GM12873 (cell line): ENCODE data around the gene DSCAM.

ENCODE experiments used
- CTCF ChIP-seq: IDR thresholded peaks from 2 replicates; pipeline ENCODE4 v1.5.1; 2012; ENCODE audit warnings: low read depth, mild to moderate bottlenecking, moderate library complexity, low read length, control low read depth; ENCODE audit not compliant: insufficient read depth; ENCODE audit errors: missing control alignments

Gene DSCAM

GRCh38 chr21:40029888-40030287, 817.1 kb downstream of the DSCAM start:
- TF ChIP-seq CTCF, result no peak

- no peak for TF ChIP-seq CTCF
These were observed 825.2 kb downstream of the DSCAM start for GRCh38 chr21:40021558-40022351.

GRCh38 chr21:40020651-40021050, 826.3 kb downstream of the DSCAM start:
- TF ChIP-seq CTCF, result no peak

- no peak for TF ChIP-seq CTCF
These were observed 828.0 kb downstream of the DSCAM start for GRCh38 chr21:40018871-40019475.

- TF ChIP-seq CTCF, result no peak
These were observed 830.3 kb downstream of the DSCAM start for GRCh38 chr21:40016667-40017066.

- no peak for TF ChIP-seq CTCF
These were observed 830.7 kb downstream of the DSCAM start for GRCh38 chr21:40016234-40016633.

GRCh38 chr21:40015818-40016217, 831.1 kb downstream of the DSCAM start:
- TF ChIP-seq CTCF, result no peak
